RPMI7951 (cell line): ENCODE results near the gene UBE2E3. TPM values are rescaled to one million over a fixed set of nuclear protein-coding genes. Genes with fewer than 3 reads are reported as not detected.

ENCODE experiments used
- DNase-seq: peaks from one replicate; pipeline ENCODE4 v3.0.0-alpha.2; 2012; ENCODE audit warnings: low read depth
- total RNA-seq: library from RNA; depleted of rRNA; stranded (reverse); fragments of >200 nt; shearing (Covaris generic); gene quantifications from 2 replicates; pipeline ENCODE4 v1.2.3, GENCODE V29; 2014; rRNA removed

UBE2E3 gene
- 146 and 181 TPM in 2 replicates for total RNA-seq

DNA sequence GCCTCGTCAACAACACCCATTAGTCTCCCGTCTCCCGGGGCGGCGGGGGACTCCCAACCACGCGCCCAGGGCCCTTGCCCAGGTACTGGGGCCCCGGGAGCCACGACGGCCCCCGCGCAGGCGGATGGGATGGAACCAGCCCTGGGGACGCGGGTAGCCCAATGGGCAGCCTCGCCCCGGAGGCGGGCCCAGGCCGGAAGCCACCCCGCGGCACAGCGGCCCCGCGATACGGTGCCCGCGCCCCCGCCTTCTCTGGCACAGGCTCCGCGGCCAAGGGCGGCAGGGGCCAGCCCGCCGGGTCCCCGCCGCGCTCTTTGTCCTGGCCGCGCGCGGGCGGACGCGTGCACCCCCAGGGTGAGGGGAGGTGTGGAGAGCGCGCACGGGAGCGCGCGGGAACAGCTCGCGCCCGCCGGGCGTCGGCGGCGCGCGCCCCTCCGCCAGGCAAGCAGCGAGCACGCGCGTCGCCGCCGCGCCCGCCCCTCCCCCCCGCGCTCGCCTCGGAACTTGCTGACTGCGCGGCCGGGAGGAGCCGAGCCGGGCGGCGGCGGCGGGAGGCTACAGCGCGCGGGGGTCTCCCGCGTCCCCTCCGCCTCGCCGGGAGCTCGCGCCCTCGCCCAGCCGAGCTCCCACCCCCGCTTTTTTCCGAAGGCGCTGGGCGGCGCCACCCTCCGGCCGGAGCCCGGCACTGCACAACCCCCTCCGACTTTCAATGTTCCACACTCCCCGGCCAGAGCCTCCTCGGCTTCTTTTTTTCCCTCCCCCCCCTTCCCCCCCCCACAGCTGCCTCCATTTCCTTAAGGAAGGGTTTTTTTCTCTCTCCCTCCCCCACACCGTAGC is at the start of gene UBE2E3:
Gene UBE2E3 (plus strand): TSS at position 500 of the 837 bp plus-strand sequence. CDS start 1,438 bp downstream, outside the sequence.
- peak; percentile 79 for DNase-seq

DNA sequence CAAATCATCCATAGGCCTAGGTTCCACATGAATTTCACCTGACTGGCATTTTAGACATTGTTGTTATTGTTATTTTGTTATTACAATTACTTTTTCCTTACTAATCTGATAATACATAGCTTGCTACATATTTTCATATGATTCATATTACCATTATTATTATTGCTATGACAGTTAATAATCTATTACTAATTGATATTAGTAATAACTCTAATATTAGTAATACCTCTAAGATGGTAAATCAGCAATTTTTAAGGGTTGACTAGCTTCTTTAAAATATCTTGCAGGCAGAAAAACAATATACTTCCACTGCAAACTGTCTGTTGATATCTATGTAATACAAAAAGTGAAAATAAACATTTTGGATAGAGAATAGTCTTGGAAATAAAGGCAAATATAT is 48.6 kb upstream of the UBE2E3 start:
- no peak for DNase-seq

DNA sequence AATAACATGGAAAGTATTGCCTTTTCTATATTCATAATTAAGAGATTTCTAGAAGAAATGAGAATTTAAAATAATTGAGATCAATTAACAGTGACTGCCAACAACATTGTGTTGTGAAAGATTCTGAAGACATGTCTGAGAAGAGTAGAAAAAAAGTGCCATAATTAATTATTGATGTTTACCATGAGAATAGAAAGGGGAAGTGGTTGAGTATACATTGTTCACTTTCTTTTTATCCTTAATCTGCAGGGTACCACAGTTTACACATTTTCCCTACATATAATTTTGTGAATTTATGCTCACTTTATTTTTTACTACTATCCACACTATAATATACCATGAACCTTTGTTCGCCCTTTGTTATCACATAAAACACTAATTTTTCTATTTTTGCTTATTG is 47.1 kb upstream of the UBE2E3 start:
- no peak for DNase-seq

DNA sequence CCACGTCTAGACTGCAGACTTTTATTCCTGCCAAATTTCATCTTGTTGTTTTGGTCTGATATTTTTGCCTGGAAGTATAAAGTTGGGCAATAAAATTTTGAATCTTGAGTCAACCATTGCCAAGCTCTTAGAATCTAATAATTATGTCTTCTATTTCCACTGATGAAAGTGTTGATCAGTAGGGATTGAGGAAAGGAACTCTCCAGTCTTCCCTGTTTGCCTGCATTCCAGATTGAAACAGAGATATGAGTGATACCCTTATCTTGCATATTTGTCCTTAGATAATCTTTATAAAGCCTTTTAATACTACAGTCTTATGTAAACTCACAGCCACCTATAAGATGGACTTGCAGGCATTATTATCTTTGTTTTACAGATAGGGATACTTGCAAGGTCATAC is 45.5 kb upstream of the UBE2E3 start:
- no peak for DNase-seq

DNA sequence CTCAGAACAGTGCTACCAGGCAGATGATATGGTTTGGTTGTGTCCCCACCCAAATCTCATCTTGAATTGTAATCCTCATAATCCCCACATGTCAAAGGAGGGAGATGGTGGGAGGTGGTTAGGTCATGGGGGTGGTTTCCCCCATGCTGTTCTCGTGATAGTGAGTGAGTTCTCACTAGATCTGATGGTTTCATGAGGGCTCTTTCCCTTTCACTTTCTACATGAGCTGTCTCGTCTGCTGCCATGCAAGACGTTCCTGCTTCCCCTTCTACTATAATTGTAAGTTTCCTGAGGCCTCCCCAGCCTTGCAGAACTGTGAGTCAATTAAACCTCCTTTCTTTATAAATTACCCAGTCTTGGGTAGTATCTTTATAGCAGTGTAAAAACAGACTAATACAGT is 42.9 kb upstream of the UBE2E3 start:
- DNase-seq, result peak; percentile 4

DNA sequence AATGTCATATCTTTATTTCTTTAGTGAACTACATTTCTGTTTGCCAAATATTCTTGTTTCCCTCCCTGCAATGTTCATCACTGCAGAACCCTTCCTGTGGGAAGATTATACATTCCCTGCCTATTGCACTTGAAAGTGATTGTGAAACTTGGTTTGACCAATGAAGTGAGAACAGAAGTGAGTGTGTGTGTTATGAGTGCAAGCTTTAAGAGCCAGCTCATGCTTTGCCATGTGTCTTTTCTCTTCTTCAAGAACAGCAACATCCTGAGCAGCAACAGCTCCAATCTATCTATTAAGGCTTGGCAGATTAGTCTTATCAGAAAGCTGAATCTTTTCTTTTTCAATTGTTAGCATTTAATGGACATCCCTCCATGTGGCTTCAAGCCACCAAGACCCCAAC is 42.0 kb upstream of the UBE2E3 start:
- DNase-seq, result no peak

DNA sequence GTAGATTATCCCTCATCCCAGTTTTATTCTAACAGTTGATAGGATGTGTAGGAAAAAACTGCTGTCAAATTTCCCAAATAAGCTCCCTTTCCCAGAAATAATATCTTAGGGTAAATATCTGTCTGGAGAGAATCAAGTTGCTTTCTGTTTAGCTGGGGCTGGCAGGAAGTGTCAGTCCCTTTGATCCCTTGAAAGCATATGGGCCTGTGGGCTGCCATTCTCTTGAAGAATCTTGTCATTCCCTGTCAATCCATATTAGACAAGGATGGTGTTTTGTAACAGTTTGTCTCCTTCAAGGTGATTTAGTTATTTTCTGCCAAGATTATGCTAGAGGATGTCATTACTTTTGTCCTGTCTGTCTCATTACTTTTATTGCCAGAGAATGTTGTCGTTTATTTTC is 37.1 kb upstream of the UBE2E3 start:
- no peak for DNase-seq

DNA sequence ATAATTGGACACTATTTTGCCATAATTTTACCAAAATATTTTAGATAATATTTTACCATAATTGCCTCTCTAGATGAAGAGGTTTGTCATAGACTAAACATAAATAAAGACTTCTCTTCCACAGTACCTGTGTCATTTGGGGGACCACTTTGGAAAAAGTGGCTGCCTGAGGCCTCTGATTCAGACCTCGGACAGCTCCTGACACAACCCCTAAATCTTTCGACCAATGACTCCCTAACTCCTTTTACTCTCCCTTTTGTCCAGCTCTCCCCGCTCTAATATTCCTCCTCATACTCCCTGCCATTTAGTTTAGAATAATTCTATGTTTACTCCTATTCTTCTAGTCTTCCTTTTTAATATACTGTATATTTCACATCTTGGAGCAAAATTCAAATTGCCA is 36.0 kb upstream of the UBE2E3 start:
- no peak for DNase-seq

DNA sequence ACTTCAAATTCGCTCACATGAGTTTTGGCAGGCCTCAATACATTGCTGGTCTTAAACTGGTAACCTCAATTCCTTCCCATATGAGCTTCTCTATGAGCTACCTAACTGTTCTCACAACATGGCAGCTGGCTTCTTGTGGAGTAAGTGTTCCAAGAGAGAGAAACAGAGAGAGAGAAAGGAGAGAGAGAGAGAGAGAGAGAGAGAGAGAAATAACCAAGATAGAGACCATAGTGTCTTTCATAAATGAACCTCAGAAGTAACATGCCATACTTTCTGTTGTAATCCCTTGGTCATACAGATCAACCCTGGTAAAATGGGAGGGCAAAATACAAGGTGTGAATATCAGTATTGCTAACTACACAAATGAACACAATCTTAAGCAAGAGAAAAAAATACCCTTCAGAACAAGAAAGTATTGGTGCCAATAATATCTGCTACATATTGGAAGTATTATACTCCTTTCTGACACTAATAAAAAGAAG is 33.2 kb upstream of the UBE2E3 start:
- no peak for DNase-seq

DNA sequence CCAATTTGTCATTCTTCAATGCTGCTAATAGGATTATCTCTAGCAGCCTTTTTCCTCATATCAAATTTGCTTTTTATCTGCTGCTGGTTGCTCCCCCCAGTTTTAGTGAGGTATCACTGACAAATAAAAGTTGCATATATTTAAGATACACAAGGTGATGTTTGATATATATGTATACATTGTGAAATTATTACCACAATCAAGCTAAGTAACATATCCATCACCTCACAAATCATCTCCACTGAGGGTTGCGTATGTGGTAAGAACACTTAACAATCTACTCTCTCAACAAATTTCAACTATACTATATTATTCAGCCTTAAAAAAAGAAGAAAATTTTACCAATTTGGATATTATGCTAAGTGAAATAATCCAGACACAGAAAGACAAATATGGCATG is 30.5 kb upstream of the UBE2E3 start:
- no peak for DNase-seq

DNA sequence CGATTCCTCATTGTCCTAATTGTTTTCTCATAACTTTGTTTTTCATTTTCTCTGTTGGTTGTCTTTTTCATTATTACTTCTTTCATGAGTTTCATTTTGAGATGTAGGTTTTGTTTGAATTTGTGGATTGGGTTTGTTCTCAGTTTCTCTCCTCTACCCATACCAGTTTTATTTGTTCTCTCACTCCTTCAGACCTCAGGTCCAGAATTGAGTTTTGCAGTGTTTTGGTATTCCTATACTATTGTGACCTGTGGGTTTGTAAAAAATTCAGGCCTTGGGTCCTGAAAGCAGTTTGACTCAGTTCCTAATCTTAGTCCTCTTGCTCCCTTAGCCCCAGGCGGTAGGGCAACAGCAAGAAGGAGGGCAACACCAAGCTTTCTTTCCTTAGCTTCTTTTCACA is 28.3 kb upstream of the UBE2E3 start:
- DNase-seq, result no peak

DNA sequence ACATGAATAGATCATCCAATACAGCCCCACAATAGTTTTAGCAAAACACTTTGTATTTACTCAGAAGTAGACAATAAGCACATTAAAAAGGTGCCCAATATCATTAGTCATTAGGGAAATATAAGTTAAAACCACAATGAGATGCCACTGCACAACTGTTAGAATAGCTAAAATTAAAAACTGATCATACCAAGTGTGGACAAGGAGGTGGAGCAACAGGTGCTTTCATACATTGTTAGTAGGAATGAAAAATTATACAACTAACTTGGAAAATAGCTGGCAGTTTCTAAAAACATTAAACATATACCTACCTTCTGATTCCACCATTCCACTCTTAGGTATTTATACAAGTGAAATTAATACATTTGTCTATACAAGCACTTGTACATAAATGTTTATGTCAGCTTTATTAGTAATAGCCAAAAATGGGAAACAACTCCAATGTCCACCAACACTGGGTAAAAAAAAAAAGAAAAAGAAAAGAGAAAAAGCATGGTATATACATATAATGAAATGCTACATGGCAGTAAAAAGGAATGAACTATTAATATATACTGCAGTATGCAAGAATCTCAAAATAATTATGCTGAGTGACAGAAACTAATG is 27.6 kb upstream of the UBE2E3 start:
- no peak for DNase-seq

DNA sequence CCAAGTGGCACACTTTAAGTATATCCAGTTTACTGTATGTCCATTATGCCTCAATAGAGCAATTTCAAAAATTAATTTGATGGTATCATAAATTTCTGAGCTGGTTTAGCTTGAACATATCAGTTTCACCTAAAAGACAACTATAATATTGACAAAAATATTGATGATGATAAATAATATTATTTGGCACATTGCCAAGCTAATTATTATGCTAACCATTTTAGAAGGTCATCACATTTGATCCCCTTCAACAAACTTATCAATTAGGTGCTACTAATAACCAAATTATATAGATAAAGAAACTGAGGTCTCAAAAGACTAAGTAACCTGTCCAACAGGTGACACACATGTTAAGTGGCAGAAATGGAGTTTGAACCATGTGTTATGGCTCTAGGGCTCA is 26.9 kb upstream of the UBE2E3 start:
- DNase-seq, result no peak

DNA sequence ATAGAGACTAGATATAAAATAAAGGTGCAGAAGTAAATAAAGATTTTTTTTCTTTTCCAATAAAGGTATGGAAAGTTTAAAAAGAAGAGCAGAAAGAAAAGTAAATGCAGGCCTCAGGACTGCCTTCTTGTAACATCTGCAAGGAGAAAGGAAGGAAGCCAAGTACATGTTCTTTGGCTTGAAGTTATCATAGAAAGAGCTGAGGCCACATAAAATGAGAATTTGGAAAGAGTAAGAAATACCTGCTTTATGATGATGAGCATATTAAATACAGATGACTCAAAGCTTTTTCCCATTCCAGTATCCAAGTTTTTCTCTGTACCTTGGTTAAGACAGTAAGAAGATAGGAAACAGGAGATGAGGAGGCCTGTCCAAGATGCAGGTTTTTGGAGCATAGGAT is 25.3 kb upstream of the UBE2E3 start:
- DNase-seq, result no peak

DNA sequence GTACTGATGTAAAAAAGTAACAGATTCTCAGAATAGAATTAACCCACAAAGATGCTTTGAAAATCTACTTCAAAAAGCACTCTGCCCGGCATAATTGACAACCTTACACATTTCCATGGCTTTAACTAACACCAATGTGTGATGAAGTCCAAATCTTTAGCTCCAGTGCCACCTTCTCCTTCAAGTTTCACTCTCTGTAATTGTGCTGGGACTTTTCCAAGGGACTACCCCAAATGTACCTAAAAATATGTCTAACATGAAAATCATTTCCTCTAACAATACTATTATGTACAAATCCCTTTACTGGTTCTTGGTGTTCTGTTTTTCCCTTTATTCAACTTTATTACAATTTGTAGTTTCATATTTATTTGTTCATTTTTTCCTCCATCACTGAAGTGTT is 20.6 kb upstream of the UBE2E3 start:
- DNase-seq, result no peak

DNA sequence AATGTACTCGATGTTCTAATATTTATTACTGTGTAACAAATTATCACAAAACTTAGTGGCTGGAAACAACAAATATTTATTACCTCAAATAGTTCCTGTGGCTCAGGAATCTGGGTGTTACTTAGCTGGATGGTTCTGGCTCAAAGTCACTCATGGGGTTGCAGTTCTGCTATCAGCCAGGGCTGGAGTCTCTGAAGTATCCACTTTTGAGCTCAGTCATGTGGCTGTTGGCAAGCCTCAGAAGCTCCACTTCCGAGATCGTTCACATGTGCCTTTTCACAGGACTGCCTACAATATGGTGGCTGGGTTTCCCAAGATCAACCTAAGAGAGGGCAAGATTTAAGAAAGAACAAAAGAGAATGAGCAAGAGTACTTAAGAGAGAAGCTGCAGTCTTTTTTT is 19.4 kb upstream of the UBE2E3 start:
- no peak for DNase-seq

DNA sequence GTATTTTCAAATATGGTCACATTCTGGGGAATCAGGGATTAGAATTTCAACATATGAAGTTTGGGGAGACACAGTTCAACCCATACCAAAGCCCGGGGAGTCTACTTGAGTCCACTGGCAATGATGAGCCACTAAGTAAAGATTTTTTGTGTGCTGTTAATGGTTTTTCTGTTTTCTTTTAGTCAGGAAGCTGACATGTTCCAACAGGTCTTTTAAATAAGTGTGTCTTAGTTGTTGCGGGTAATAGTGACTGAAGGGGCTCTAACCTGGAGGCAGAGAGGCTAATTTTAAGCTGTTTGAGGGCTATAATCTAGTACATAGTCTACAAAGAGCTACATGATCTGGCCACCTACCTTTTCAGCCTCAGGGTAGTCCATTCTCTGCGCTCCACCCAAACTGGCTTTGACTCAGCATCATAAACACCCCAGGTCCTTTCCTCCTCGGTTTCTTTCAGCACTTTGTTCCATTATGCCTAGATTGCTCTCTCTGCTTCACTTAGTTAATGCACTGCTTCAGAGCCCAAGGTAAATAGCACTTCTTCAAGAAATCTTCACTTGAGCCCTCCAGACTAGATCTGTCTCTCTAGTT is 17.6 kb upstream of the UBE2E3 start:
- DNase-seq, result no peak

DNA sequence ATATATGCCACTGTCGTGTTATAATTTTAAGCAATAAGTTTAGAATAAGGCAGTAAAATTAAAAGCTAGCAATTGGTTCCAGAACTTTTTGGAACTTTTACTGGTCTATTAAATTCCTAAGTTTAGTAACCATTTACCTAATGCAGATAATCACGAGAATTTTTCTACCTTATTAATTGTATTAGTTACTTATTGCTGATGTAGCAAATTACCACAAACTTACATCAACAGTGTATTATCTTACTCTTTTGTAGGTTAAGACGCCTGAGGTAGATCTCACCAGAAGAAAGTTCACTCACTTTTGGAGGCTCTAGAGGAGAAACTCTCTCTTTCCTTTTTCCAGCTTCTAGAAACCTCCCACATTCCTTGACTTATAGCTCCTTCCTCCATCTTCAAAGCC is 14.0 kb upstream of the UBE2E3 start:
- DNase-seq, result no peak

DNA sequence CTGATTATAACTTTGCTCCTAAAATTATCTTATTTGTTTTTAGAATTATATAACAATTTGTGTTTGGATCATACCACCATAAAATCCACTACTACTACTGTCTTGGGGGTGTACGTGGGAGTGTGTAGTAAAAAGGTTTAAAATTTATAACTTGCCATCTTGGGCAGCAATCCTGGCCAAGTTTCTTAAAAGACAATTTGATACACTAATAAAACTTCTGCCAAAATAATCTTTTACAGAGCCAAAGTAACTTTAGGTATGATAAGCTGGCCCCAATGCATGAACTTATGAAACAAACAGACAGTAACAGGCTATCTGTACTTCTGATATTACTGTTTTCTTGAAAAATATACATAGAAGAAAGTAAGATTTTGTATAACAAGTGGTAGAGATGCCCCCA is 11.3 kb upstream of the UBE2E3 start:
- no peak for DNase-seq

DNA sequence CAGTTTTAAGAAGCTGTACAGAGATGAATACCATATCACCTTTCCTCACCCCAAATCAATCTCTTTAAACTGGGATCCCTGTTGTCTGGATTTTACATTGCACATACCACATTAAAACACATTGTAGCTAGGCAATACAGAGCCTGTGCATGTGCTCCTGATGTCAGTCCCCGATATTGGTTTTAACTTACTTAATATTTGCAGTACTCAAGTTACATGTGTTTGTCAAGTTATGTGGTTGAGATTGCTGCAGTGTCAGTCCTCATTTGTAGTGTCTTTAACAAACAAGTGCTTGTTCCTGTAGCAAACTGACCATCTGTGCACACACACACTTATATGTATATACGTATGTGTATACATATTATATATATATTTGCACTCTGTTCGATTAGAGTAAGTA is 10.4 kb upstream of the UBE2E3 start:
- DNase-seq, result no peak

DNA sequence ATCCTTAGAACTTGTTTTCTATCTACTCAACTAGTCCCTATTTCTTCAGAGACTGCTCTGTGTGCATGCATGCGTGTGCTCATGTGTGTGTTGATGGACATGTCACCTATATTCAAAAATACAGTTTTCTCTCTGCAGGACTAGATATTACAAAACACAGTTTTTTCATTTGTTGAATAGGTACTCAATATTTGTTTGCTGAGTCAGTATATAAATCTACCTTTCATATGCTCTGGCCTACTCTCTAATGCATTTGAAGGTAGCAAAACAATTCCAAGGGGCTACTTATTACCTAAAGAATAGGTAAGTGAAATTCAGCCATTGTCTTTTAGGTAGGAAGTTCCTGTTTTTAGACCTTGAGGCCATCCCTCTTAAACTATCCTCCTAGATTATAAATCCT is 8.6 kb upstream of the UBE2E3 start:
- DNase-seq, result no peak

DNA sequence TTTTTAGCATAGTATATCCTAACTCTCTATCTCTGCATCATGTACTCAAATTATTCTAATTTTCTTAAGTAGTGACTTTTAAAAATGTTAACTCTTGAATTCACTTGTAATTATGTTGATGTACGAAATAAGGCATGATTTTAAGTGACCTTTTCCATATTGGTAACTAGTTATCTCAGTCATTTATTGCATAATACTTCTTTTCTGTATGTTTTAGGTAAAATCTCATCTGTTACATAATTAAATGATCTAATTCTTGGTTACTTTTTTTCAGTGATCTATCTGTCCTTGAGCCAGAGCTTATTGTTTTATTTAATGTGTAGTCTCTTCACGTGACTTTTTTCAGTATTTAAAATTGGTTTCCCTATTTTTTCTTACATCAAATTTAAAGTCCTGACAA is 4.8 kb upstream of the UBE2E3 start:
- no peak for DNase-seq
